ENCODE data around the gene TSLP. TPM values are rescaled to one million over a fixed set of nuclear protein-coding genes. Genes with fewer than 3 reads are reported as not detected.

The TSLP gene
- total RNA-seq, 2 donors from 2014 or later = 0.51 to 0.53 TPM

GRCh38 chr5:111043712-111044506 lies 27.6 kb upstream of the TSLP start:
- Mint-ChIP-seq H3K36me3 (ENCODE audit: low read depth) (no peaks in the 10 kb centered on the region), H3K4me3 (no peak overlapping the region), H3K27me3 (ENCODE audit: insufficient read depth) (no peaks in the 10 kb centered on the region), H3K9me3 (no peaks in the 10 kb centered on the region), H3K27ac (peak overlapping the region; percentile 5), H3K4me1 (no peaks in the 10 kb centered on the region)
- Histone ChIP-seq H3K4me3 (ENCODE audit: low read length) (no peak overlapping the region), H3K4me1 (ENCODE audit: control insufficient read depth, insufficient read depth, low read length) (no peaks in the 10 kb centered on the region), H3K9me3 (ENCODE audit: control insufficient read depth, low read length) (no peaks in the 10 kb centered on the region), H3K27ac (ENCODE audit: low read depth, low read length) (no peak overlapping the region), H3K9ac (ENCODE audit: extremely low read depth, low read length, poor library complexity, severe bottlenecking) (no peak overlapping the region), H3K27me3 (ENCODE audit: control insufficient read depth, insufficient read depth, low read length, poor library complexity, severe bottlenecking) (no peaks in the 10 kb centered on the region), H3K36me3 (ENCODE audit: control insufficient read depth, insufficient read depth, low read length) (no peaks in the 10 kb centered on the region)
- 94 to 95% methylated on average over 4 to 5 of the region's 5 CpGs for WGBS, 2 experiments (ENCODE audit: insufficient coverage in 1 of 2, insufficient read length in 1 of 2)
- TF ChIP-seq, protein P1, sequence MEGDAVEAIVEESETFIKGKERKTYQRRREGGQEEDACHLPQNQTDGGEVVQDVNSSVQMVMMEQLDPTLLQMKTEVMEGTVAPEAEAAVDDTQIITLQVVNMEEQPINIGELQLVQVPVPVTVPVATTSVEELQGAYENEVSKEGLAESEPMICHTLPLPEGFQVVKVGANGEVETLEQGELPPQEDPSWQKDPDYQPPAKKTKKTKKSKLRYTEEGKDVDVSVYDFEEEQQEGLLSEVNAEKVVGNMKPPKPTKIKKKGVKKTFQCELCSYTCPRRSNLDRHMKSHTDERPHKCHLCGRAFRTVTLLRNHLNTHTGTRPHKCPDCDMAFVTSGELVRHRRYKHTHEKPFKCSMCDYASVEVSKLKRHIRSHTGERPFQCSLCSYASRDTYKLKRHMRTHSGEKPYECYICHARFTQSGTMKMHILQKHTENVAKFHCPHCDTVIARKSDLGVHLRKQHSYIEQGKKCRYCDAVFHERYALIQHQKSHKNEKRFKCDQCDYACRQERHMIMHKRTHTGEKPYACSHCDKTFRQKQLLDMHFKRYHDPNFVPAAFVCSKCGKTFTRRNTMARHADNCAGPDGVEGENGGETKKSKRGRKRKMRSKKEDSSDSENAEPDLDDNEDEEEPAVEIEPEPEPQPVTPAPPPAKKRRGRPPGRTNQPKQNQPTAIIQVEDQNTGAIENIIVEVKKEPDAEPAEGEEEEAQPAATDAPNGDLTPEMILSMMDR (conservative IDR thresholded peaks at IDR 0.05) = no peak
- peak; percentile 78 for DNase-seq

- H3K27me3 Mint-ChIP-seq (ENCODE audit: insufficient read depth) = no peaks in the 10 kb centered on the region
- Histone ChIP-seq H3K4me3 (ENCODE audit: low read length) (no peak overlapping the region), H3K27ac (ENCODE audit: low read depth, low read length) (no peak overlapping the region), H3K9me3 (ENCODE audit: control insufficient read depth, low read length) (no peaks in the 10 kb centered on the region), H3K9ac (ENCODE audit: extremely low read depth, low read length, poor library complexity, severe bottlenecking) (no peak overlapping the region), H3K27me3 (ENCODE audit: control insufficient read depth, insufficient read depth, low read length, poor library complexity, severe bottlenecking) (no peaks in the 10 kb centered on the region), H3K36me3 (ENCODE audit: control insufficient read depth, insufficient read depth, low read length) (no peaks in the 10 kb centered on the region), H3K4me1 (ENCODE audit: control insufficient read depth, insufficient read depth, low read length) (no peaks in the 10 kb centered on the region)
- no peaks in the 10 kb centered on the region for H3K4me1 Mint-ChIP-seq
- no peak overlapping the region for H3K27ac Mint-ChIP-seq
- no peak overlapping the region for H3K4me3 Mint-ChIP-seq
- TF ChIP-seq, protein P1 (conservative IDR thresholded peaks at IDR 0.05) = no peak
- no peaks in the 10 kb centered on the region for H3K36me3 Mint-ChIP-seq (ENCODE audit: low read depth)
- DNase-seq = no peak
- H3K9me3 Mint-ChIP-seq = no peaks in the 10 kb centered on the region
Observed at GRCh38 chr5:111058064-111058463, 13.4 kb upstream of the TSLP start.

DNA sequence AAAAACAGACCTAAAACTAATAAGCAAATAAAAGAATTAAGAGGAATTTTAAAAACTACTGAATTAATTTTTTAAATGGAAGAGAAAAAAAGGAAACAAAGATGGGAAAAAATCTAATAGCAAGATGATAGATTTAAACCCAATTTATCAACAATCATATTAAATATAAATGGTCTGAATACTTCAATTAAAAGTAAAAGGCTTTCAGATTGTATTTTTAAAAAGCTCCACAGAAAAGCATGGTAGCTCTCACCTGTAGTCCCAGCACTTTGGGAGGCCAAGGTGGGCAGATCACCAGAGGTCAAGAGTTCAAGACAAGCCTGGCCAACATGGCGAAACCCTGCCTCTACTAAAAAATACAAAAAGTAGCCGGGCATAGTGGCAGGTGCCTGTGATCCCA lies 11.3 kb upstream of the TSLP start:
- Mint-ChIP-seq H3K27me3 (ENCODE audit: insufficient read depth) (no peaks in the 10 kb centered on the region), H3K4me3 (no peak overlapping the region), H3K36me3 (ENCODE audit: low read depth) (no peaks in the 10 kb centered on the region), H3K9me3 (no peaks in the 10 kb centered on the region), H3K4me1 (no peaks in the 10 kb centered on the region), H3K27ac (no peak overlapping the region)
- Histone ChIP-seq H3K27me3 (ENCODE audit: control insufficient read depth, insufficient read depth, low read length, poor library complexity, severe bottlenecking) (no peaks in the 10 kb centered on the region), H3K9ac (ENCODE audit: extremely low read depth, low read length, poor library complexity, severe bottlenecking) (no peak overlapping the region), H3K27ac (ENCODE audit: low read depth, low read length) (no peak overlapping the region), H3K4me1 (ENCODE audit: control insufficient read depth, insufficient read depth, low read length) (no peaks in the 10 kb centered on the region), H3K36me3 (ENCODE audit: control insufficient read depth, insufficient read depth, low read length) (no peaks in the 10 kb centered on the region), H3K4me3 (ENCODE audit: low read length) (no peak overlapping the region), H3K9me3 (ENCODE audit: control insufficient read depth, low read length) (no peaks in the 10 kb centered on the region)
- no peak for DNase-seq
- 96 to 100% methylated on average over 1 to 2 of the region's 2 CpGs for WGBS, 2 experiments (ENCODE audit: insufficient coverage in 1 of 2, insufficient read length in 1 of 2)
- TF ChIP-seq, protein P1 (conservative IDR thresholded peaks at IDR 0.05) = no peak
